Left lung (tissue), 10 donors: ENCODE measurements around the gene HAUS2. TPM values are rescaled to one million over a fixed set of nuclear protein-coding genes. Genes with fewer than 3 reads are reported as not detected.

Experiments
- ATAC-seq: fragments of 200-7000 bp; cut with Tn5 transposase; one replicate; pipeline ENCODE4 v1.9.1; 2020; ENCODE audit warnings: moderate library complexity
- DNase-seq, 4 donors: peaks; one replicate each; pipeline ENCODE4 v3.0.0-alpha.2; 2013 to 2020
- H3K27ac ChIP-seq, 2 donors: fragments of 200-600 bp; sonication (generic) in 1 of 2; one replicate each; pipeline versions ENCODE4 v1.5.0 to v1.8.0; 2020 to 2021
- H3K27me3 ChIP-seq, 2 donors: fragments of 200-600 bp; sonication (generic) in 1 of 2; one replicate each; pipeline versions ENCODE4 v1.5.0 to v1.8.0; 2020 to 2021
- H3K36me3 ChIP-seq, 2 donors: fragments of 200-600 bp; sonication (generic) in 1 of 2; one replicate each; pipeline versions ENCODE4 v1.5.0 to v1.8.0; 2020 to 2021
- H3K4me1 ChIP-seq, 2 donors: fragments of 200-600 bp; one replicate each; pipeline ENCODE4 v1.8.0; 2021
- H3K4me3 ChIP-seq, 2 donors: fragments of 200-600 bp; sonication (generic) in 1 of 2; one replicate each; pipeline versions ENCODE4 v1.5.0 to v1.8.0; 2020 to 2021; ENCODE audit warnings: mild to moderate bottlenecking in 1 of 2
- H3K9me3 ChIP-seq, 2 donors: fragments of 200-600 bp; sonication (generic) in 1 of 2; one replicate each; pipeline versions ENCODE4 v1.5.0 to v1.8.0; 2020 to 2021
- intact Hi-C, 2 donors: fragments of 100-400 bp; cut with DNase I; formaldehyde crosslinking; loops; one replicate each; pipeline versions ENCODE4 v1.11.2 to v1.14.2; 2022
- polyA plus RNA-seq, 6 donors: library from polyadenylated mRNA; unstranded; fragments of 120-200 nt; gene quantifications; one replicate each; pipeline ENCODE4 v1.2.1, GENCODE V29; 2013; ENCODE audit not compliant: insufficient read length in 6 of 6
- total RNA-seq, 2 donors: library from RNA; stranded (reverse); fragmentation: NEBNext Ultra II Directional; extraction: Animal tissue kit (Norgen Biotek cat#: 25700); gene quantifications; one replicate each; pipeline ENCODE4 v1.2.1, GENCODE V29; 2021
- TF ChIP-seq, protein P1 (sequence below), 2 donors: fragments of 200-600 bp; sonication (generic) in 1 of 2; IDR thresholded peaks; one replicate each; pipeline versions ENCODE4 v1.5.0 to v1.8.0; 2021; ENCODE audit warnings: antibody characterized with exemption in 2 of 2
- donor health status: DM: no; HTN: yes; CAD: no.
- donor health status: DM: no; HTN: no; CAD: no.

The HAUS2 gene
- total and polyA plus RNA-seq, 8 donors = 18.4 to 27.1 (median 22.6) TPM

DNA sequence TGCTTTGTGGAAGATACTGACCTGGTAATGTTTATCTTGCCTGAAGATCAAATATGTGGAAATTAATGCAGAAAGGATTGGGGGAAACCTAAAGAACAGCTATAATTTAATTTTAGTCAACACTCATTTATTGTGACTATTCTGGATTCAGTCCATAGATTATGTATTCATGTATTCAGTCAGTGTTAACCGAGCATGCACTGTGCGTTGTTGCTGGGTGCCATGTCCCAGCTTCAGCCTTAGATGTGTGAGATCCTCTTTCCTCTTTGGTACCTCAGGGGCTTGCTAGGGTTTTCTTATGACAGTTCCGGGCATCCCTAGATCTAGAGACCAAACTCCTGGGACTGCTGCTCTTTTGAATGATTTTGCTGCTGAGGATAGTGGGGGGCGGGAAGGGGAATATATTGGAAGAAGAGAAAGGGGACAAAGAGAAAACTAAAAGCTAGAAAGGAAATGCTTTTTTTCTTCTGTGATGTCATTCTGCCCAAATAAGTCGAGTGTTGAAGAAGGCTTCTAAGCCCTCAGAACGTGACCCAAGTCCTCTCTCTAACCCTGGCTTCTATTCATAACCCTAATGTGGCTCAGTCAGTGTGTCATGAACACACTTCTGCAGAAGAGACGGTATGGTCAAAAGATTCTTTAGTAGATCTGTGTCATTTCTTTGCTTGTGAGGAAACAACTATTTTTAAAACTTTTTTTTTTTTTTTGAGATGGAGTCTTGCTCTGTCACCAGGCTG, 60.3 kb downstream of the HAUS2 start:
- ATAC-seq (no peak), DNase-seq (no peak)
- Histone ChIP-seq H3K9me3 (no peaks in the 10 kb centered on the region), H3K27me3 (no peaks in the 10 kb centered on the region), H3K36me3 (no peaks in the 10 kb centered on the region), H3K27ac (peak overlapping the region; percentile 26 to 28), H3K4me1 (peaks cover 16 to 36% of the 10 kb centered on the region in 2 donors), H3K4me3 (no peak overlapping the region)
- intact Hi-C loops = no loop called here
- TF ChIP-seq, protein P1, sequence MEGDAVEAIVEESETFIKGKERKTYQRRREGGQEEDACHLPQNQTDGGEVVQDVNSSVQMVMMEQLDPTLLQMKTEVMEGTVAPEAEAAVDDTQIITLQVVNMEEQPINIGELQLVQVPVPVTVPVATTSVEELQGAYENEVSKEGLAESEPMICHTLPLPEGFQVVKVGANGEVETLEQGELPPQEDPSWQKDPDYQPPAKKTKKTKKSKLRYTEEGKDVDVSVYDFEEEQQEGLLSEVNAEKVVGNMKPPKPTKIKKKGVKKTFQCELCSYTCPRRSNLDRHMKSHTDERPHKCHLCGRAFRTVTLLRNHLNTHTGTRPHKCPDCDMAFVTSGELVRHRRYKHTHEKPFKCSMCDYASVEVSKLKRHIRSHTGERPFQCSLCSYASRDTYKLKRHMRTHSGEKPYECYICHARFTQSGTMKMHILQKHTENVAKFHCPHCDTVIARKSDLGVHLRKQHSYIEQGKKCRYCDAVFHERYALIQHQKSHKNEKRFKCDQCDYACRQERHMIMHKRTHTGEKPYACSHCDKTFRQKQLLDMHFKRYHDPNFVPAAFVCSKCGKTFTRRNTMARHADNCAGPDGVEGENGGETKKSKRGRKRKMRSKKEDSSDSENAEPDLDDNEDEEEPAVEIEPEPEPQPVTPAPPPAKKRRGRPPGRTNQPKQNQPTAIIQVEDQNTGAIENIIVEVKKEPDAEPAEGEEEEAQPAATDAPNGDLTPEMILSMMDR (IDR thresholded peaks at IDR 0.05) = no peak

DNA sequence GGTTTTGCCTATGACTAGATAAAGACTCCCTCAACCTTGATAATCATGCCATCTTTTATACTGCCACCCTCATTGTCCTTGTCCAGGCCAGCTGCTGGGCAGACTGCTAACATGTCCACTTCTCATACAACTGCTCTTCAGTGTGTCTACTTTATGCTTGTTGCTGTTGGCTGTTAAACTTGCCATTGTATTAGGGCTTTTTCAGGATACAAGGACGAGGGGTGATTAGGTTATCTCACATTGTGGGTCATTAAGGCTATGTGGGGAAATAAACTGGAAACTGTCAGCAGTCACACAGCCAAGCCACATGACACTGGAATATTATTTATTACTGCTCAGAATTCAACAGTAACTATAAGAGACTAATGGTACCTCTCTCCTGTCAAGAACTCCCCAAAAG, 62.9 kb downstream of the HAUS2 start:
- DNase-seq = no peak
- no peaks in the 10 kb centered on the region for H3K27me3 ChIP-seq
- intact Hi-C loops = no loop called here
- H3K4me3 ChIP-seq = no peak overlapping the region
- peaks cover 10 to 19% of the 10 kb centered on the region in 2 donors for H3K4me1 ChIP-seq
- TF ChIP-seq, protein P1 (IDR thresholded peaks at IDR 0.05) = no peak
- H3K9me3 ChIP-seq = no peaks in the 10 kb centered on the region
- H3K36me3 ChIP-seq = no peaks in the 10 kb centered on the region
- H3K27ac ChIP-seq = no peak overlapping the region
- no peak for ATAC-seq

- DNase-seq = no peak
- Histone ChIP-seq H3K27ac (no peak overlapping the region), H3K36me3 (no peaks in the 10 kb centered on the region), H3K4me1 (peaks cover 9 to 16% of the 10 kb centered on the region in 2 donors), H3K4me3 (no peak overlapping the region), H3K9me3 (no peaks in the 10 kb centered on the region), H3K27me3 (no peaks in the 10 kb centered on the region)
- no peak for ATAC-seq
- intact Hi-C loops = no loop called here
- TF ChIP-seq, protein P1 (IDR thresholded peaks at IDR 0.05) = no peak
Observed at GRCh38 chr15:42612367-42612912, 63.8 kb downstream of the HAUS2 start.

GRCh38 chr15:42616107-42616506, 67.5 kb downstream of the HAUS2 start:
- Histone ChIP-seq H3K36me3 (no peaks in the 10 kb centered on the region), H3K27ac (no peak overlapping the region)

More at GRCh38 chr15:42616107-42616506, 67.5 kb downstream of the HAUS2 start:
- no peaks in the 10 kb centered on the region for H3K4me1 ChIP-seq
- H3K27me3 ChIP-seq = no peaks in the 10 kb centered on the region
- no peak for DNase-seq
- H3K9me3 ChIP-seq = no peaks in the 10 kb centered on the region
- TF ChIP-seq, protein P1 (IDR thresholded peaks at IDR 0.05) = no peak
- no peak overlapping the region for H3K4me3 ChIP-seq
- ATAC-seq = no peak
- intact Hi-C loops = no loop called here

Other genes with a start within 250 kb of the HAUS2 start
- 10 to 100 TPM; 27.3 to 32.9 TPM for gene CAPN3, start 189.3 kb upstream of the HAUS2 start, total RNA-seq
- gene CAPN3, start 189.3 kb upstream of the HAUS2 start, polyA plus RNA-seq = 10 to 100 TPM; 12.4 to 18.4 (median 16.1) TPM
- gene ZNF106, start 57.7 kb upstream of the HAUS2 start, total RNA-seq = 100 to 1,000 TPM in 1 of 2 donors, 10 to 100 TPM in 1; 93.1 to 106 TPM
- 10 to 100 TPM; 46.6 to 56.6 (median 49.6) TPM for gene ZNF106, start 57.7 kb upstream of the HAUS2 start, polyA plus RNA-seq
- gene SNAP23, start 53.2 kb upstream of the HAUS2 start, total RNA-seq = 10 to 100 TPM; 89.9 to 96.3 TPM
- 10 to 100 TPM; 84.8 to 97.1 (median 90.5) TPM for gene SNAP23, start 53.2 kb upstream of the HAUS2 start, polyA plus RNA-seq
- gene LRRC57, start within 50 bp of the HAUS2 start, total RNA-seq = 10 to 100 TPM; 26.7 to 27.9 TPM
- 10 to 100 TPM; 21.5 to 27.2 (median 22.7) TPM for gene LRRC57, start within 50 bp of the HAUS2 start, polyA plus RNA-seq
- 10 to 100 TPM in 1 of 2 donors, 1 to 10 TPM in 1; 9.4 to 10.9 TPM for gene STARD9, start 26.8 kb downstream of the HAUS2 start, total RNA-seq
- 10 to 100 TPM; 16.4 to 22.6 (median 19.8) TPM for gene STARD9, start 26.8 kb downstream of the HAUS2 start, polyA plus RNA-seq
- 10 to 100 TPM; 13.4 to 17.4 TPM for gene CDAN1, start 188.3 kb downstream of the HAUS2 start, total RNA-seq
- 10 to 100 TPM; 22.5 to 29.7 (median 27.3) TPM for gene CDAN1, start 188.3 kb downstream of the HAUS2 start, polyA plus RNA-seq